Aorta (tissue), 5 donors: ENCODE results near the gene PICK1. TPM values are rescaled to one million over a fixed set of nuclear protein-coding genes. Genes with fewer than 3 reads are reported as not detected.

Experiments
- ATAC-seq: fragments of 200-7000 bp; cut with Tn5 transposase; one replicate; pipeline ENCODE4 v1.9.1; 2022; ENCODE audit warnings: moderate library complexity; ENCODE audit not compliant: low FRiP score
- DNase-seq, 2 donors: peaks; one replicate each; pipeline ENCODE4 v3.0.0-alpha.2; 2020
- H3K27ac ChIP-seq, 2 donors: one replicate each; pipeline ENCODE4 v1.5.1; 2013; ENCODE audit warnings: low read length in 2 of 2, mild to moderate bottlenecking in 2 of 2, moderate library complexity in 2 of 2, control low read depth in 1 of 2, inconsistent platforms in 1 of 2, low read depth in 1 of 2
- H3K27me3 ChIP-seq, 2 donors: one replicate each; pipeline ENCODE4 v1.6.1; 2013; ENCODE audit warnings: control low read depth in 1 of 2, low read length in 1 of 2, mild to moderate bottlenecking in 1 of 2, moderate library complexity in 1 of 2; ENCODE audit not compliant: insufficient read depth in 2 of 2, control insufficient read depth in 1 of 2
- H3K36me3 ChIP-seq, 2 donors: one replicate each; pipeline ENCODE4 v1.6.1; 2013; ENCODE audit warnings: control low read depth in 1 of 2, low read length in 1 of 2, mild to moderate bottlenecking in 1 of 2; ENCODE audit not compliant: insufficient read depth in 2 of 2, control insufficient read depth in 1 of 2
- H3K4me1 ChIP-seq, 2 donors: one replicate each; pipeline ENCODE4 v1.6.1; 2013; ENCODE audit warnings: low read length in 2 of 2, control low read depth in 1 of 2, mild to moderate bottlenecking in 1 of 2, moderate library complexity in 1 of 2; ENCODE audit not compliant: insufficient read depth in 2 of 2, control insufficient read depth in 1 of 2
- H3K4me3 ChIP-seq, 2 donors: one replicate each; pipeline ENCODE4 v1.5.1; 2013; ENCODE audit warnings: low read length in 2 of 2, control low read depth in 1 of 2, mild to moderate bottlenecking in 1 of 2
- H3K9me3 ChIP-seq: one replicate; pipeline ENCODE4 v1.6.1; 2013; ENCODE audit warnings: mild to moderate bottlenecking, low read length; ENCODE audit not compliant: control insufficient read depth
- WGBS, 2 donors: extraction: QIAGEN DNeasy Blood & Tissue Kit; methylation state at CpG; one replicate each; pipeline ENCODE4 v1.1.7; 2013; 5-methylcytosine and 5-hydroxymethylcytosine counted together
- intact Hi-C, 2 donors: fragments of 100-400 bp; cut with DNase I; formaldehyde crosslinking; loops; one replicate each; pipeline versions ENCODE4 v1.14.2 to v1.15.0; 2022
- long read RNA-seq, 2 donors: library from polyadenylated mRNA; unstranded; transcript quantifications; one replicate each; pipeline ENCODE4 v2.0.0, GENCODE V29; 2020 to 2021
- polyA plus RNA-seq, 2 donors: library from polyadenylated mRNA; stranded (reverse); fragments of 200-250 nt; gene quantifications; one replicate each; pipeline ENCODE4 v1.2.3, GENCODE V29; 2013
- total RNA-seq, 2 donors: library from RNA; stranded (reverse); fragmentation: NEBNext Ultra II Directional; extraction: Animal tissue kit (Norgen Biotek cat#: 25700); gene quantifications; one replicate each; pipeline ENCODE4 v1.2.1, GENCODE V29; 2021
- donor health status: healthy with polysubstance abuse.
- donor health status: Bipolar disorder and iron deficiency.
- donor health status: DM: no; HTN: no; CAD: no.
- donor health status: DM: no; HTN: no; CAD: no.
- donor health status: DM: yes; HTN: yes; CAD: no.

PICK1 gene
- 10 to 100 TPM; 25.0 to 26.4 TPM for total RNA-seq
- 10 to 100 TPM in 1 of 2 donors, 1 to 10 TPM in 1; 9.5 to 46.2 TPM for polyA plus RNA-seq
- long read RNA-seq, donor 1, transcript PICK1-201 (13 exons, 2,055 nt): major isoform, 9 of 46 reads
- long read RNA-seq, donor 1, transcript PICK1-202 (13 exons, 2,164 nt): minor isoform, 8 of 46 reads
- long read RNA-seq, donor 1, partial matches to known transcripts: 6 of 46 reads
- long read RNA-seq, donor 1, other reads (novel, unspliced or antisense): 23 of 46 reads
- long read RNA-seq, donor 2, partial matches to known transcripts: 5 of 19 reads
- long read RNA-seq, donor 2, other reads (novel, unspliced or antisense): 9 of 19 reads

- H3K4me1 ChIP-seq: no peaks in the 10 kb centered on the region
- intact Hi-C loops: loop anchor here (2.0 kb wide), 1 partner anchor 514 kb away; the partner anchor contains the start of gene DMC1 (in 2 of the 2)
- ATAC-seq (peak; percentile 92), DNase-seq (peak; percentile 93 to 96)
- no peaks in the 10 kb centered on the region for H3K27me3 ChIP-seq
- WGBS, 2 donors: 1% methylated on average over 46 to 47 of the region's 47 CpGs
- H3K36me3 ChIP-seq: peaks cover 0 to 2% of the 10 kb centered on the region in 2 donors
- H3K9me3 ChIP-seq: no peaks in the 10 kb centered on the region
- H3K4me3 ChIP-seq: peak within 1 kb of the TSS; percentile 17 to 54
- H3K27ac ChIP-seq: peak within 1 kb of the TSS; percentile 53 to 93
These were observed at the start of gene PICK1 for GRCh38 chr22:38056969-38057891. Gene PICK1 (plus strand): TSS chr22:38057404. CDS start chr22:38057810, 406 bp downstream.

- no peaks in the 10 kb centered on the region for H3K4me1 ChIP-seq
- no peaks in the 10 kb centered on the region for H3K9me3 ChIP-seq
- DNase-seq (peak in 1 of 2 donors; percentile 66), ATAC-seq (peak; percentile 26)
- intact Hi-C loops: no loop called here
- no peaks in the 10 kb centered on the region for H3K36me3 ChIP-seq
- no peak overlapping the region for H3K4me3 ChIP-seq
- no peaks in the 10 kb centered on the region for H3K27me3 ChIP-seq
- no peak overlapping the region for H3K27ac ChIP-seq
- 79 to 83% methylated on average over 14 of the region's 14 CpGs for WGBS, 2 donors
These were observed 48.0 kb upstream of the PICK1 start for GRCh38 chr22:38009000-38009806.

- intact Hi-C loops: no loop called here
- WGBS, 2 donors: 85 to 88% methylated on average over 7 of the region's 7 CpGs
- no peaks in the 10 kb centered on the region for H3K9me3 ChIP-seq
- H3K4me3 ChIP-seq: no peak overlapping the region
- H3K4me1 ChIP-seq: no peaks in the 10 kb centered on the region
- ATAC-seq (no peak), DNase-seq (no peak)
- no peaks in the 10 kb centered on the region for H3K36me3 ChIP-seq
- H3K27ac ChIP-seq: no peak overlapping the region
- H3K27me3 ChIP-seq: no peaks in the 10 kb centered on the region
These were observed 44.6 kb upstream of the PICK1 start for GRCh38 chr22:38012604-38013072.

- no peak for ATAC-seq
These were observed 43.1 kb upstream of the PICK1 start for GRCh38 chr22:38014083-38014482.

GRCh38 chr22:38016182-38017151 is 40.7 kb upstream of the PICK1 start:
- intact Hi-C loops: no loop called here
- no peaks in the 10 kb centered on the region for H3K9me3 ChIP-seq
- no peaks in the 10 kb centered on the region for H3K27me3 ChIP-seq
- no peaks in the 10 kb centered on the region for H3K4me1 ChIP-seq
- peak; percentile 45 for ATAC-seq
- no peaks in the 10 kb centered on the region for H3K36me3 ChIP-seq
- 40 to 42% methylated on average over 30 to 33 of the region's 33 CpGs for WGBS, 2 donors
- no peak overlapping the region for H3K27ac ChIP-seq
- H3K4me3 ChIP-seq: no peak overlapping the region
- DNase-seq: no peak

More at GRCh38 chr22:38014083-38014482, 43.1 kb upstream of the PICK1 start:
- DNase-seq: no peak
- Histone ChIP-seq H3K27ac (no peak overlapping the region), H3K9me3 (no peaks in the 10 kb centered on the region), H3K36me3 (no peaks in the 10 kb centered on the region), H3K27me3 (no peaks in the 10 kb centered on the region), H3K4me3 (no peak overlapping the region), H3K4me1 (no peaks in the 10 kb centered on the region)
- intact Hi-C loops: no loop called here
- 100% methylated on average over 1 of the region's 1 CpG for WGBS, 2 donors

GRCh38 chr22:38017272-38017920 is 39.8 kb upstream of the PICK1 start:
- H3K4me1 ChIP-seq: no peaks in the 10 kb centered on the region
- H3K36me3 ChIP-seq: no peaks in the 10 kb centered on the region
- no peaks in the 10 kb centered on the region for H3K27me3 ChIP-seq
- intact Hi-C loops: no loop called here
- no peak overlapping the region for H3K27ac ChIP-seq
- DNase-seq: peak; percentile 89 to 94
- no peaks in the 10 kb centered on the region for H3K9me3 ChIP-seq
- WGBS, 2 donors: 55 to 56% methylated on average over 7 of the region's 7 CpGs
- peak; percentile 62 for ATAC-seq
- no peak overlapping the region for H3K4me3 ChIP-seq
